ENCODE measurements around the gene PPP1R14D.

PPP1R14D gene

GRCh38 chr15:40870716-40871115 is 42.2 kb upstream of the PPP1R14D start:
- no peaks in the 10 kb centered on the region for H3K36me3 ChIP-seq (replicated peaks; ENCODE audit: insufficient read depth, low read length)
- no peaks in the 10 kb centered on the region for H3K9me2 ChIP-seq (replicated peaks; ENCODE audit: insufficient read depth, low read length)
- H4K20me1 ChIP-seq (ENCODE audit: insufficient read depth, low read length): no peaks in the 10 kb centered on the region
- no peaks in the 10 kb centered on the region for H3F3A ChIP-seq (ENCODE audit: insufficient read depth, low read length)
- H3K9ac ChIP-seq (ENCODE audit: low read length): no peak overlapping the region
- peaks cover 3% of the 10 kb centered on the region; the same call in 1 of the 2 replicates for H3K4me1 ChIP-seq (ENCODE audit: low read length)
- no peak overlapping the region for H3K4me3 ChIP-seq (ENCODE audit: low read length)
- H3K9me3 ChIP-seq (replicated peaks; ENCODE audit: insufficient read depth, low read length): no peaks in the 10 kb centered on the region
- H3K79me2 ChIP-seq (ENCODE audit: low read length): no peaks in the 10 kb centered on the region
- no peak overlapping the region for H2AFZ ChIP-seq (ENCODE audit: low read length)
- TF ChIP-seq EZH2 (optimal IDR thresholded peaks at IDR 0.05; ENCODE audit: low read depth, low read length) (no peak), CTCF (IDR thresholded peaks at IDR 0.05; ENCODE audit: low read length) (no peak), EZH2phosphoT487 (IDR thresholded peaks at IDR 0.05; ENCODE audit: low read length) (no peak)
- no peak overlapping the region for H3K27ac ChIP-seq (ENCODE audit: low read length)
- H3K4me2 ChIP-seq (ENCODE audit: low read depth, low read length): no peak overlapping the region
- no peak for DNase-seq
- no peaks in the 10 kb centered on the region for H3K27me3 ChIP-seq (replicated peaks; ENCODE audit: insufficient read depth, low read length)

- Histone ChIP-seq H3K27ac (ENCODE audit: low read length) (no peak overlapping the region), H3K9ac (ENCODE audit: low read length) (no peak overlapping the region), H3K4me1 (ENCODE audit: low read length) (peaks cover 3% of the 10 kb centered on the region; the same call in 1 of the 2 replicates)
These were observed 41.2 kb upstream of the PPP1R14D start for GRCh38 chr15:40869686-40870085.

GRCh38 chr15:40867199-40867598 is 38.7 kb upstream of the PPP1R14D start:
- no peak for DNase-seq
- no peaks in the 10 kb centered on the region for H3K9me2 ChIP-seq (replicated peaks; ENCODE audit: insufficient read depth, low read length)
- TF ChIP-seq CTCF (IDR thresholded peaks at IDR 0.05; ENCODE audit: low read length): no peak
- no peak for TF ChIP-seq EZH2 (optimal IDR thresholded peaks at IDR 0.05; ENCODE audit: low read depth, low read length)
- no peak for TF ChIP-seq EZH2phosphoT487 (IDR thresholded peaks at IDR 0.05; ENCODE audit: low read length)
- H3F3A ChIP-seq (ENCODE audit: insufficient read depth, low read length): no peaks in the 10 kb centered on the region
- no peaks in the 10 kb centered on the region for H3K36me3 ChIP-seq (replicated peaks; ENCODE audit: insufficient read depth, low read length)
- H2AFZ ChIP-seq (ENCODE audit: low read length): no peak overlapping the region
- H3K27ac ChIP-seq (ENCODE audit: low read length): no peak overlapping the region
- H3K4me1 ChIP-seq (ENCODE audit: low read length): peaks cover 3% of the 10 kb centered on the region; the same call in 1 of the 2 replicates
- no peaks in the 10 kb centered on the region for H3K27me3 ChIP-seq (replicated peaks; ENCODE audit: insufficient read depth, low read length)
- H3K9me3 ChIP-seq (replicated peaks; ENCODE audit: insufficient read depth, low read length): no peaks in the 10 kb centered on the region
- no peaks in the 10 kb centered on the region for H3K79me2 ChIP-seq (ENCODE audit: low read length)
- no peak overlapping the region for H3K9ac ChIP-seq (ENCODE audit: low read length)
- H4K20me1 ChIP-seq (ENCODE audit: insufficient read depth, low read length): no peaks in the 10 kb centered on the region
- H3K4me3 ChIP-seq (ENCODE audit: low read length): no peak overlapping the region
- no peak overlapping the region for H3K4me2 ChIP-seq (ENCODE audit: low read depth, low read length)

More at GRCh38 chr15:40869686-40870085, 41.2 kb upstream of the PPP1R14D start:
- H3K79me2 ChIP-seq (ENCODE audit: low read length): no peaks in the 10 kb centered on the region
- H3F3A ChIP-seq (ENCODE audit: insufficient read depth, low read length): no peaks in the 10 kb centered on the region
- no peaks in the 10 kb centered on the region for H3K36me3 ChIP-seq (replicated peaks; ENCODE audit: insufficient read depth, low read length)
- DNase-seq: no peak
- H3K4me3 ChIP-seq (ENCODE audit: low read length): no peak overlapping the region
- no peaks in the 10 kb centered on the region for H3K9me2 ChIP-seq (replicated peaks; ENCODE audit: insufficient read depth, low read length)
- no peak overlapping the region for H2AFZ ChIP-seq (ENCODE audit: low read length)
- no peaks in the 10 kb centered on the region for H3K9me3 ChIP-seq (replicated peaks; ENCODE audit: insufficient read depth, low read length)
- H4K20me1 ChIP-seq (ENCODE audit: insufficient read depth, low read length): no peaks in the 10 kb centered on the region
- TF ChIP-seq EZH2 (optimal IDR thresholded peaks at IDR 0.05; ENCODE audit: low read depth, low read length) (no peak), CTCF (IDR thresholded peaks at IDR 0.05; ENCODE audit: low read length) (no peak), EZH2phosphoT487 (IDR thresholded peaks at IDR 0.05; ENCODE audit: low read length) (no peak)
- no peak overlapping the region for H3K4me2 ChIP-seq (ENCODE audit: low read depth, low read length)
- no peaks in the 10 kb centered on the region for H3K27me3 ChIP-seq (replicated peaks; ENCODE audit: insufficient read depth, low read length)

All from MM.1S (cell line).